GM21447 (cell line): ENCODE data around the gene SHMT1.
"Not testable (repeated sequence)": the region's sequence is repeated elsewhere in the genome, so short reads cannot be mapped to it uniquely, and the experiment has no call there.

Experiments used
- ATAC-seq: cut with Tn5 transposase; IDR thresholded peaks from one replicate; pipeline ENCODE4 v1.9.1; 2021; ENCODE audit not compliant: unreplicated experiment

Gene SHMT1

GRCh38 chr17:18326572-18326971 lies 36.8 kb downstream of the SHMT1 start:
- no peak for ATAC-seq

- ATAC-seq = no peak
Measured at GRCh38 chr17:18326039-18326438, 37.3 kb downstream of the SHMT1 start.

- ATAC-seq = no peak
Measured at GRCh38 chr17:18324140-18325050, 39.0 kb downstream of the SHMT1 start.

- no peak for ATAC-seq
Measured at GRCh38 chr17:18323507-18324139, 39.7 kb downstream of the SHMT1 start.

DNA sequence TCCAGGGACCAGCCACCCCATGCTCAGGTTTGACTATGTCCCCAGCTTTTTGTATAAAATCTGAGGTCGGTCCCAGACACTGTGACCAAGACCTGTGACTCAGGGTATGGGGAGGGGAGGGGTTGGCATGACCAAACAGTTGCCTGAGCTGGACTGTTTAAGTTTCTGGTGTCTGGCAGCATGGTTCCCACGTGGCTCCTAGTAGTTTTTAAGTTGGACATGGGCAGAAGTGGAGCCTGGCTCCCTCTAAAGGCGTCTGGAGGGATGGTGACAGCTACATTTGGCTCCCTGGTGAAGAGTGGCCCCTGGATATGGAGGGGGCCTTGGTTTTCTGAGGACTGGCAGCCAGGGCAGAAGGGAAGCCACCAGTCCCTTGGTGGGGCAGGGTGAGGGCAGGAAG lies 40.3 kb downstream of the SHMT1 start:
- no peak for ATAC-seq

DNA sequence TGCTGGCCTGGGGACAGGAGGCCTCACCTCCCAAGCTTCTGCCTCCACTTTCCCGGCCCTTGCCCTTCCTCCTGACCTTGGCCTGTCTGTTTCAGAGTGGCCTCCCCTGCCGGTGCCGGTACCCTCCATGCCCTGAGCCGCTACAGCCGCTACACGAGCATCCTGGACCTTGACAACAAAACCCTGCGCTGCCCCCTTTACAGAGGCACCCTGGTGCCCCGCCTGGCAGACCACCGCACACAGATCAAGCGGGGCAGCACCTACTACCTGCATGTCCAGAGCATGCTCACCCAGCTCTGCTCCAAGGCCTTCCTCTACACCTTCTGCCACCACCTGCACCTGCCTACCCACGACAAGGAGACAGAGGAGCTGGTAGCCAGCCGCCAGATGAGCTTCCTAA lies 40.8 kb downstream of the SHMT1 start:
- ATAC-seq = no peak

- ATAC-seq = no peak
Measured at GRCh38 chr17:18321309-18321708, 42.0 kb downstream of the SHMT1 start.

GRCh38 chr17:18320301-18320700 lies 43.0 kb downstream of the SHMT1 start:
- ATAC-seq = no peak

DNA sequence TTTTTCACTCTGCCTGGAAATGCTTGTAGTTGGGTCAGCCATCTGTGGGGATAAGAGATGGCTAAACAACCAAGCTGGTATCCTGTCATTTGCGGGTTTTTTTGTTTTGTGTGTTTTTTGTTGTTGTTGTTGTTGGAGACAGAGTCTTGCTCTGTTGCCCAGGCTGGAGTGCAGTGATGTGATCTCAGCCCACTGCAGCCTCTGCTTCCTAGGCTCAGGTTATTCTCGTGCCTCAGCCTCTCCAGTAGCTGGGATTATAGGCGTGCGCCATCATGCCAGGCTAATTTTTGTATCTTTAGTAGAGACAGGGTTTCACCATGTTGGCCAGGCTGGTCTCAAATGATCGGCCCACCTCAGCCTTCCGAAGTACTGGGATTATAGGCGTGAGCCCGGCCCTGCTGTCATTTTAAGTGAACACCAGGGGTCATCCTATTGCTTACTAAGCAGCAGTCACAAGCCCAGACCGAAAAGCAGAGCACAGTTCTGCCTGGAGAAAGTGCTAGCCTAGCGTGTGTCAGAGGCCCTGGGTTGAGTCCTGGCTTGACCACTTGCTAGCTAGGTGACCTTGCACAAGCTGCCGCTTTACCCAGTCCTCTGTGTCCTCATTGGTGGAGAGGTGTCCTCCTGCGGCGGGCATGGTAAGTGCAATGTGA lies 43.6 kb downstream of the SHMT1 start:
- no peak for ATAC-seq

GRCh38 chr17:18318771-18319450 lies 44.4 kb downstream of the SHMT1 start:
- ATAC-seq = no peak

GRCh38 chr17:18318117-18318516 lies 45.2 kb downstream of the SHMT1 start:
- ATAC-seq = no peak

- no peak for ATAC-seq
Measured at GRCh38 chr17:18315961-18316360, 47.4 kb downstream of the SHMT1 start.

- ATAC-seq = no peak
Measured at GRCh38 chr17:18315562-18315922, 47.8 kb downstream of the SHMT1 start.

DNA sequence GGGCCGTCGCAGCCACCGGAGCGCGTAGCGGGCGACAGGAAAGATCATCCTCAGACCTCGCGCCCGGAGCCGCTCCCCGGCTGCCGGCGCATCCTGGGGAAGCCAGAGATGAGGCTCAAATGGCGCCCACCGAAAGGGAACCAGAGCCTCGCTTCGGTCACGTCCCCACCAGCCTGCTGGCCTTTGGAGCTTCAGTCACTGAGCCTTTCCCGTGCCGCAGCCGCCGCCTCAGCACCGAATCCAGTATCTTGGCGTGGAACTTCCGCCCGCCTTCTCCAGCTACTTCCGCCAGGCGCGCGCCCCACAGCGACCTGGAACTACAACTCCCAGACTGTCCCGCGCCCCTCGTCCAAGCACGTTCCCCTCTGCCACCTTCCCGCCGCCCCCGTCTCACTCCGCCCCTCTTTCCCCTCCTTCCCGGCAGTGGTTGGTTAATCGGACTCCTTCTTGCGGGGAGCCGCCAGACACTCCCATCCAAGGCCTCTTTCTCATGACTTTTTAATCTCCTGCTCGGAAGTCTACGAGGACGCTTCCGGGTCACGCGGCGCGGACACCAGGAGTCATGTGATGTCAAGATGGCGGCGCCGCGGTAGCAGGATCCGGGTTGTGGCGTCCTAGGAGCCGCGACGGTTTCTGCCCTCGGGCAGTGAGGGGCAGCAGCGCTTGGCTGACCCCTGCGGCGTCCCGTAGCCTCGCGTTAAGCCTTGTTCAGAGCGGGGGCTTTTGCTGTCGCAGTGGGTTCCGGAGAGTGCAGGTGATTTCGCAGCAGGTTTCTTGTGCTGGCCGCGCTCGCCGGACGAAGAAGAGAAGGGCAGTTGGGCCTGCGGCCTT lies 48.4 kb downstream of the SHMT1 start, which contains the start of the genes SMCR8 and TOP3A:
SMCR8 (plus strand) TSS at position 563 of the 831 bp plus-strand sequence. CDS start 497 bp downstream, outside the sequence.
TOP3A (minus strand) TSS at position 264 of the 831 bp plus-strand sequence; CDS start at position 48, 216 bp downstream.
- ATAC-seq = peak; percentile 85

GRCh38 chr17:18314059-18314730 lies 49.2 kb downstream of the SHMT1 start:
- peak; percentile 3 for ATAC-seq

- no peak for ATAC-seq
Measured at GRCh38 chr17:18309202-18309601, 54.1 kb downstream of the SHMT1 start.

DNA sequence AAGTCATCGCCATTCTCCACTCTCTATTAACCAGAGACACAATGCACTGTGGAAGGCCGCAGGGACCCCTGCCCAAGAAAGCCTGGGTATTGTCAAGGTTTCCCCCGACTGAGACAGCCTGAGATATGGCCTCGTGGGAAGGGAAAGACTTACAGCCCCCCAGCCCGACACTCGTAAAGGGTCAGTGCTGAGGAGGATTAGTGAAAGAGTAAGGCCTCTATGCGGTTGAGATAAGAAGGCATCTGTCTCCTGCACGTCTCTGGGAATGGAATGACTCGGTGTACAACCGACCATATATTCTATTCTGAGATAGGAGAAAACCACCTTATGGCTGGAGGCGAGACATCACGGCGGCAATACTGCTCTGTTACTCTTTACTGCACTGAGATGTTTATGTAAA lies 60.1 kb downstream of the SHMT1 start:
- ATAC-seq = not testable (repeated sequence)

- ATAC-seq = no peak
Measured at GRCh38 chr17:18300725-18301480, 62.4 kb downstream of the SHMT1 start.

- not testable (repeated sequence) for ATAC-seq
Measured at GRCh38 chr17:18298061-18298460, 65.3 kb downstream of the SHMT1 start.
